ENCODE results near the gene TGFB1I1.

DNA sequence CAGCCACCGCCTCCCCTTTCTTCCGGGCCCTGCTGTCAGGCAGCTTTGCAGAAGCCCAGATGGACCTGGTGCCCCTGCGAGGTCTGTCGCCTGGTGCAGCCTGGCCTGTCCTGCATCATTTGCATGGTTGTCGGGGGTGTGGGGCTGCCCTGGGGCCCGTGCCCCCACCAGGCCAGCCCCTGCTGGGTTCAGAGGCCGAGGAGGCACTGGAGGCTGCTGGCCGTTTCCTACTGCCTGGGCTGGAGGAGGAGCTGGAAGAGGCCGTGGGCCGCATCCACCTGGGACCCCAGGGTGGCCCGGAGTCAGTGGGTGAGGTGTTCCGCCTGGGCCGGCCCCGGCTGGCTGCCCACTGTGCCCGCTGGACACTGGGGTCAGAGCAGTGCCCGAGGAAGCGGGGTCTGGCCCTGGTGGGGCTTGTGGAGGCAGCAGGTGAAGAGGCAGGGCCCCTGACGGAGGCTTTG is 5.5 kb upstream of the TGFB1I1 start:
- TF ChIP-seq, protein P1, sequence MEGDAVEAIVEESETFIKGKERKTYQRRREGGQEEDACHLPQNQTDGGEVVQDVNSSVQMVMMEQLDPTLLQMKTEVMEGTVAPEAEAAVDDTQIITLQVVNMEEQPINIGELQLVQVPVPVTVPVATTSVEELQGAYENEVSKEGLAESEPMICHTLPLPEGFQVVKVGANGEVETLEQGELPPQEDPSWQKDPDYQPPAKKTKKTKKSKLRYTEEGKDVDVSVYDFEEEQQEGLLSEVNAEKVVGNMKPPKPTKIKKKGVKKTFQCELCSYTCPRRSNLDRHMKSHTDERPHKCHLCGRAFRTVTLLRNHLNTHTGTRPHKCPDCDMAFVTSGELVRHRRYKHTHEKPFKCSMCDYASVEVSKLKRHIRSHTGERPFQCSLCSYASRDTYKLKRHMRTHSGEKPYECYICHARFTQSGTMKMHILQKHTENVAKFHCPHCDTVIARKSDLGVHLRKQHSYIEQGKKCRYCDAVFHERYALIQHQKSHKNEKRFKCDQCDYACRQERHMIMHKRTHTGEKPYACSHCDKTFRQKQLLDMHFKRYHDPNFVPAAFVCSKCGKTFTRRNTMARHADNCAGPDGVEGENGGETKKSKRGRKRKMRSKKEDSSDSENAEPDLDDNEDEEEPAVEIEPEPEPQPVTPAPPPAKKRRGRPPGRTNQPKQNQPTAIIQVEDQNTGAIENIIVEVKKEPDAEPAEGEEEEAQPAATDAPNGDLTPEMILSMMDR (conservative IDR thresholded peaks at IDR 0.05), result no peak
- TF ChIP-seq ZFX (IDR thresholded peaks at IDR 0.05), result no peak

All from C4-2B (cell line).